Coronary artery (tissue), 2 donors: ENCODE data around the gene OCA2.

Source experiments
- DNase-seq: peaks from one replicate; pipeline ENCODE4 v3.0.0-alpha.2; 2017; ENCODE audit warnings: low spot score
- H3K27ac ChIP-seq, 2 donors: fragments of 200-600 bp; sonication (generic); one replicate each; pipeline ENCODE4 v1.5.1; 2016 to 2019
- H3K4me3 ChIP-seq: fragments of 200-600 bp; sonication (generic); 2 replicates; pipeline ENCODE4 v1.5.1; 2016; ENCODE audit warnings: mild to moderate bottlenecking, moderate library complexity
- TF ChIP-seq, protein P1 (sequence below): fragments of 200-600 bp; sonication (generic); IDR thresholded peaks from one replicate; pipeline ENCODE4 v1.5.1; 2019; ENCODE audit warnings: antibody characterized with exemption

Gene OCA2

DNA sequence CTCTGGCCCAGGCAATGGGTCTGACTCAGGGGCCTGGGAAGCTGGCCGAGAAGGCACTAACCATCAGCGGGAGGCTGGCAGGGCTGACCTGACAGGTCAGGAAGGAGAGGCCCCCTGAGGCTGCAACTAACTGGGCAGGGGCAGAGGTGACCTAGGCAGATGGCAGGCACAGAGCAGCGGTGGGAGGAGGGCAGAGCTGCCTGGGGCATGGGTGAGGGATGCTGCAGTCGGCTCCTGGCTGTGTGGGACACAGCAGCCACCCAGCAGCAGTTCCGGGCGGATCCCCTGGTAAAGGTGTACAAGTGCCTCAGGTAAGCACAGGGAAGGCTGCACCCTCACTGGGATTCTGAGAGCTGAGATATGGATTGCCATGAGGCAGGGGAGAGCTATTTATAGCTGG is 236.1 kb downstream of the OCA2 start:
- no peak for DNase-seq
- TF ChIP-seq, protein P1, sequence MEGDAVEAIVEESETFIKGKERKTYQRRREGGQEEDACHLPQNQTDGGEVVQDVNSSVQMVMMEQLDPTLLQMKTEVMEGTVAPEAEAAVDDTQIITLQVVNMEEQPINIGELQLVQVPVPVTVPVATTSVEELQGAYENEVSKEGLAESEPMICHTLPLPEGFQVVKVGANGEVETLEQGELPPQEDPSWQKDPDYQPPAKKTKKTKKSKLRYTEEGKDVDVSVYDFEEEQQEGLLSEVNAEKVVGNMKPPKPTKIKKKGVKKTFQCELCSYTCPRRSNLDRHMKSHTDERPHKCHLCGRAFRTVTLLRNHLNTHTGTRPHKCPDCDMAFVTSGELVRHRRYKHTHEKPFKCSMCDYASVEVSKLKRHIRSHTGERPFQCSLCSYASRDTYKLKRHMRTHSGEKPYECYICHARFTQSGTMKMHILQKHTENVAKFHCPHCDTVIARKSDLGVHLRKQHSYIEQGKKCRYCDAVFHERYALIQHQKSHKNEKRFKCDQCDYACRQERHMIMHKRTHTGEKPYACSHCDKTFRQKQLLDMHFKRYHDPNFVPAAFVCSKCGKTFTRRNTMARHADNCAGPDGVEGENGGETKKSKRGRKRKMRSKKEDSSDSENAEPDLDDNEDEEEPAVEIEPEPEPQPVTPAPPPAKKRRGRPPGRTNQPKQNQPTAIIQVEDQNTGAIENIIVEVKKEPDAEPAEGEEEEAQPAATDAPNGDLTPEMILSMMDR: no peak
- Histone ChIP-seq H3K27ac (no peak overlapping the region), H3K4me3 (no peak overlapping the region)

DNA sequence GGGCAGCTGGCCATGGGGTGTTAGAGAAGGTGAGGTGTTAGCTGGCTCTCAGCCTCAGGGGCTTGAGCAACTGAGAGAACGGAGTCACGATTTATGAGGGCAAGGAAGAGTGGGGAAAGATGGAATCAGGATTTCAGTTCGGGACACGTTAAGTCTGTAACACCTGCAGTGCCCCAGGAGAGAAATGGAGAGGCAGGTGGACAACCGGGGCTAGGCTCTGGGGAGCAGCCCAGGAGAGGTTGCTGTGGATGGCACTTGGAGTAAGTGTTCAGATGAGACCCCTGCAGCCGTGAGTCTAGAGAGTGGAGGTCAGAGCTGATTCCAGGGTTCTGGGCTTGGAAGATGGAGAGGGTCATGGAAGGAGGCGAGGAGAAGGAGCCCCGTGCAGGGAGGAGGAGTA is 237.9 kb downstream of the OCA2 start:
- H3K27ac ChIP-seq: no peak overlapping the region
- DNase-seq: no peak
- H3K4me3 ChIP-seq: no peak overlapping the region
- TF ChIP-seq, protein P1: no peak

- TF ChIP-seq, protein P1: no peak
- Histone ChIP-seq H3K4me3 (no peak overlapping the region), H3K27ac (no peak overlapping the region)
- no peak for DNase-seq
Observed at GRCh38 chr15:27855137-27855536, 244.0 kb downstream of the OCA2 start.

GRCh38 chr15:27854601-27855000 is 244.5 kb downstream of the OCA2 start:
- no peak for DNase-seq
- Histone ChIP-seq H3K27ac (no peak overlapping the region), H3K4me3 (no peak overlapping the region)
- TF ChIP-seq, protein P1: no peak

GRCh38 chr15:27853624-27854455 is 245.3 kb downstream of the OCA2 start:
- no peak overlapping the region for H3K4me3 ChIP-seq
- DNase-seq: no peak
- TF ChIP-seq, protein P1: no peak
- no peak overlapping the region for H3K27ac ChIP-seq

- no peak overlapping the region for H3K27ac ChIP-seq
- H3K4me3 ChIP-seq: no peak overlapping the region
- no peak for DNase-seq
- TF ChIP-seq, protein P1: no peak
Observed at GRCh38 chr15:27851858-27852210, 247.3 kb downstream of the OCA2 start.
